CD14-positive monocyte (primary cell): Measurements from ENCODE around the gene RCOR1. TPM values are rescaled to one million over a fixed set of nuclear protein-coding genes. Genes with fewer than 3 reads are reported as not detected.
A peak's percentile ranks its signal among the peaks of the same experiment; 100 is the strongest.

ENCODE experiments used
- DNase-seq, 3 donors: peaks; one replicate each; pipeline ENCODE4 v3.0.0-alpha.2; 2011 to 2022
- H2AFZ ChIP-seq: 2 replicates; pipeline ENCODE4 v1.6.0; 2012; ENCODE audit warnings: mild to moderate bottlenecking, low read depth, low read length, inconsistent platforms; ENCODE audit not compliant: insufficient read depth, poor library complexity, severe bottlenecking
- H3K27ac ChIP-seq, 2 donors: 1 replicate in 1 of 2; 2 replicates in 1 of 2; pipeline ENCODE4 v1.5.1; 2012 to 2013; ENCODE audit warnings: low read length in 2 of 2, control low read depth in 1 of 2, inconsistent platforms in 1 of 2, low read depth in 1 of 2, mild to moderate bottlenecking in 1 of 2
- H3K27me3 ChIP-seq, 2 donors: one replicate each; pipeline versions ENCODE4 v1.6.0 to v1.6.1; 2011 to 2013; ENCODE audit warnings: low read length in 2 of 2; ENCODE audit not compliant: control insufficient read depth in 2 of 2, insufficient read depth in 2 of 2
- H3K36me3 ChIP-seq, 2 donors: replicated peaks in 1 of 2; 1 replicate in 1 of 2; 2 replicates in 1 of 2; pipeline versions ENCODE4 v1.5.1 to v1.6.1; 2012 to 2013; ENCODE audit warnings: low read length in 2 of 2, control low read depth in 1 of 2, inconsistent platforms in 1 of 2, mild to moderate bottlenecking in 1 of 2; ENCODE audit not compliant: insufficient read depth in 2 of 2, control insufficient read depth in 1 of 2
- H3K4me1 ChIP-seq, 2 donors: 1 replicate in 1 of 2; 2 replicates in 1 of 2; pipeline versions ENCODE4 v1.5.1 to v1.6.1; 2012 to 2013; ENCODE audit warnings: low read length in 2 of 2, control low read depth in 1 of 2, inconsistent platforms in 1 of 2, mild to moderate bottlenecking in 1 of 2, moderate library complexity in 1 of 2; ENCODE audit not compliant: insufficient read depth in 2 of 2, control insufficient read depth in 1 of 2
- H3K4me2 ChIP-seq: replicated peaks from 2 replicates; pipeline ENCODE3; 2012; ENCODE audit warnings: low read length, moderate library complexity, mild to moderate bottlenecking; ENCODE audit not compliant: poor library complexity, severe bottlenecking; ENCODE audit errors: extremely low read depth
- H3K4me3 ChIP-seq, 3 experiments: fragments of 200-600 bp in 1 of 3; sonication (generic) in 1 of 3; replicated peaks in 1 of 3; 1 replicate in 2 of 3; 2 replicates in 1 of 3; pipeline ENCODE4 v1.5.1; 2011 to 2013; ENCODE audit warnings: low read length in 3 of 3, mild to moderate bottlenecking in 3 of 3, control low read depth in 2 of 3, low read depth in 2 of 3, inconsistent platforms in 1 of 3, moderate library complexity in 1 of 3
- H3K79me2 ChIP-seq: 2 replicates; pipeline ENCODE4 v1.6.0; 2012; ENCODE audit warnings: mild to moderate bottlenecking, control low read depth, inconsistent platforms, low read length, moderate library complexity; ENCODE audit not compliant: insufficient read depth
- H3K9ac ChIP-seq: 2 replicates; pipeline ENCODE4 v1.6.0; 2017; ENCODE audit warnings: low read length, mild to moderate bottlenecking; ENCODE audit not compliant: insufficient read depth, poor library complexity, severe bottlenecking
- H3K9me3 ChIP-seq, 2 donors: replicated peaks in 1 of 2; 1 replicate in 1 of 2; 2 replicates in 1 of 2; pipeline versions ENCODE4 v1.5.1 to v1.6.1; 2012 to 2013; ENCODE audit warnings: low read length in 2 of 2, control low read depth in 1 of 2; ENCODE audit not compliant: control insufficient read depth in 1 of 2, insufficient read depth in 1 of 2
- H4K20me1 ChIP-seq: 2 replicates; pipeline ENCODE4 v1.6.0; 2012; ENCODE audit warnings: mild to moderate bottlenecking, low read length, control low read depth, moderate library complexity; ENCODE audit not compliant: insufficient read depth
- H3K27ac Mint-ChIP-seq, 7 donors: one replicate each; pipeline ENCODE4 v1.8.0; 2020; ENCODE audit warnings: mild to moderate bottlenecking in 7 of 7, mixed read lengths in 7 of 7, moderate library complexity in 6 of 7, inconsistent platforms in 2 of 7
- H3K27me3 Mint-ChIP-seq, 3 donors: one replicate each; pipeline ENCODE4 v1.8.0; 2021 to 2022; ENCODE audit warnings: low read depth in 3 of 3, mild to moderate bottlenecking in 3 of 3, mixed read lengths in 3 of 3, moderate library complexity in 3 of 3, inconsistent platforms in 1 of 3
- H3K36me3 Mint-ChIP-seq, 2 donors: one replicate each; pipeline ENCODE4 v1.8.0; 2020; ENCODE audit warnings: mixed read lengths in 2 of 2, inconsistent platforms in 1 of 2, mild to moderate bottlenecking in 1 of 2
- H3K4me1 Mint-ChIP-seq: one replicate; pipeline ENCODE4 v1.8.0; 2020; ENCODE audit warnings: mild to moderate bottlenecking, mixed read lengths
- H3K4me3 Mint-ChIP-seq, 2 donors: one replicate each; pipeline ENCODE4 v1.8.0; 2020; ENCODE audit warnings: mild to moderate bottlenecking in 2 of 2, mixed read lengths in 2 of 2, moderate library complexity in 1 of 2
- H3K9me3 Mint-ChIP-seq, 7 donors: one replicate each; pipeline ENCODE4 v1.8.0; 2020 to 2022; ENCODE audit warnings: mixed read lengths in 7 of 7, mild to moderate bottlenecking in 6 of 7, moderate library complexity in 6 of 7, inconsistent platforms in 2 of 7
- WGBS: methylation state at CpG from one replicate; pipeline ENCODE4 v1.1.5; 2013; ENCODE audit warnings: missing lambda C conversion rate; ENCODE audit not compliant: insufficient coverage; 5-methylcytosine and 5-hydroxymethylcytosine counted together
- intact Hi-C, 2 donors: fragments of 100-400 bp; cut with micrococcal nuclease; formaldehyde crosslinking; loops; one replicate each; pipeline versions ENCODE4 v1.15.0 to v1.15.1; 2023
- polyA plus RNA-seq, 3 donors: library from polyadenylated mRNA; depleted of rRNA in 1 of 3; unstranded in 2 of 3; stranded (reverse) in 1 of 3; fragments of 300-500 nt in 2 of 3; fragments of >200 nt in 1 of 3; fragmentation: Illumina TruSeq in 2 of 3; gene quantifications; 1 replicate in 2 of 3; 2 replicates in 1 of 3; pipeline ENCODE4 v1.2.3, GENCODE V29; 2012 to 2021
- TF ChIP-seq, protein P1 (sequence below): fragments of 200-600 bp; IDR thresholded peaks from one replicate; pipeline ENCODE4 v1.8.0; 2022; ENCODE audit warnings: antibody characterized with exemption, mild to moderate bottlenecking

RCOR1 gene
- polyA plus RNA-seq, 3 donors = 2.1 to 36.6 (median 2.3) TPM

DNA sequence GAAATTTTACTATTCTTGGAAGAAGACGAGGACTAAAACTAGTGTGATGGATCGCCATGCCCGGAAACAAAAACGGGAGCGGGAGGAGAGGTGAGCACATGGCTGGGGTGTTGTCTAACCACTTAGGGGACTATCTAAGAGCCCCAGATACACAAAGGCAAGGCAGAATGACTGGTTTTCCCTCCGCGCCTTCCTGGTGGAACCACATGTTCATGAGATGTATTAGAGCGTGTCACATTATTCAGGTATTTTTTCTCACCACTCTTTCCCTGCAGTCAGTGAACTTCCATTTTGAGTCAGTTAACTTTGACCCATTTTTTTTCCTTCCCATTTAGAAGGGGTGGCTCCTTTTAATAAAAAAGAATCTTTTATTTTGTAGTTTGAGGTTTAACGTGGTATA lies 116.0 kb downstream of the RCOR1 start:
- intact Hi-C loops = no loop called here
- Mint-ChIP-seq H3K9me3 (peaks cover 0 to 13% (median 4%) of the 10 kb centered on the region in 7 donors), H3K27me3 (no peaks in the 10 kb centered on the region), H3K4me3 (no peak overlapping the region), H3K4me1 (no peaks in the 10 kb centered on the region), H3K36me3 (peaks cover 52 to 72% of the 10 kb centered on the region in 2 donors), H3K27ac (no peak overlapping the region)
- Histone ChIP-seq H2AFZ (no peak overlapping the region), H3K27ac (no peak overlapping the region), H4K20me1 (peaks cover 87% of the 10 kb centered on the region), H3K4me1 (no peaks in the 10 kb centered on the region), H3K36me3 (peaks cover 65 to 83% of the 10 kb centered on the region in 2 donors), H3K4me3 (no peak overlapping the region), H3K27me3 (no peaks in the 10 kb centered on the region), H3K79me2 (peaks cover 32% of the 10 kb centered on the region), H3K9me3 (peaks cover 0 to 8% of the 10 kb centered on the region in 2 donors), H3K9ac (no peak overlapping the region), H3K4me2 (no peak overlapping the region)
- no peak for DNase-seq
- TF ChIP-seq, protein P1, sequence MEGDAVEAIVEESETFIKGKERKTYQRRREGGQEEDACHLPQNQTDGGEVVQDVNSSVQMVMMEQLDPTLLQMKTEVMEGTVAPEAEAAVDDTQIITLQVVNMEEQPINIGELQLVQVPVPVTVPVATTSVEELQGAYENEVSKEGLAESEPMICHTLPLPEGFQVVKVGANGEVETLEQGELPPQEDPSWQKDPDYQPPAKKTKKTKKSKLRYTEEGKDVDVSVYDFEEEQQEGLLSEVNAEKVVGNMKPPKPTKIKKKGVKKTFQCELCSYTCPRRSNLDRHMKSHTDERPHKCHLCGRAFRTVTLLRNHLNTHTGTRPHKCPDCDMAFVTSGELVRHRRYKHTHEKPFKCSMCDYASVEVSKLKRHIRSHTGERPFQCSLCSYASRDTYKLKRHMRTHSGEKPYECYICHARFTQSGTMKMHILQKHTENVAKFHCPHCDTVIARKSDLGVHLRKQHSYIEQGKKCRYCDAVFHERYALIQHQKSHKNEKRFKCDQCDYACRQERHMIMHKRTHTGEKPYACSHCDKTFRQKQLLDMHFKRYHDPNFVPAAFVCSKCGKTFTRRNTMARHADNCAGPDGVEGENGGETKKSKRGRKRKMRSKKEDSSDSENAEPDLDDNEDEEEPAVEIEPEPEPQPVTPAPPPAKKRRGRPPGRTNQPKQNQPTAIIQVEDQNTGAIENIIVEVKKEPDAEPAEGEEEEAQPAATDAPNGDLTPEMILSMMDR = no peak
- WGBS = 99% methylated on average over 9 of the region's 9 CpGs

DNA sequence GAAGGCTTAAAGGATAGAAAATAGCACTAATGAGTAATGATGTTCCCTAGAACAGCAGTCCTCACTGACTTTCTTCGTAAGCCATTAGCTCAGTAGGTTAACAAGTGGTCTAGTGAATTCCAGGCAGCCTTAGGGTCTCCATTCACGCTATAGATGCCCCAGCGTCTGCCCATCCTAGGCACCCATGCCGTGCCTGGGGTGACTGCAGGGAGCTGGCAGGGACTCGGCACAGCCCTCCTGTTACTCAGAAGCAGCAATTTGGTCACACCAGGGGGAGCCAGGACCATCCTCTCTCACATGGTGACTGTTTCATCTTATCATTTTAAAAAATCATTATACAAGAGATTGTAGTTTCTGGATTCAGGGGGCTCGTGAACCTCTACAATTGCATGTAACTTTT lies 118.8 kb downstream of the RCOR1 start:
- Mint-ChIP-seq H3K27me3 (no peaks in the 10 kb centered on the region), H3K36me3 (peaks cover 64 to 77% of the 10 kb centered on the region in 2 donors), H3K27ac (peak overlapping the region in 1 of 7 donors; percentile 15), H3K9me3 (peaks cover 0 to 6% (median 0%) of the 10 kb centered on the region in 7 donors), H3K4me1 (no peaks in the 10 kb centered on the region), H3K4me3 (no peak overlapping the region)
- H4K20me1 ChIP-seq = peaks cover 87% of the 10 kb centered on the region
- 95% methylated on average over 5 of the region's 6 CpGs for WGBS
- H3K4me2 ChIP-seq = no peak overlapping the region
- H3K79me2 ChIP-seq = peaks cover 14% of the 10 kb centered on the region
- no peak for DNase-seq
- H2AFZ ChIP-seq = no peak overlapping the region
- H3K4me1 ChIP-seq = no peaks in the 10 kb centered on the region
- no peak overlapping the region for H3K9ac ChIP-seq
- TF ChIP-seq, protein P1 = no peak
- intact Hi-C loops = no loop called here
- H3K36me3 ChIP-seq = peaks cover 79 to 86% of the 10 kb centered on the region in 2 donors
- no peaks in the 10 kb centered on the region for H3K27me3 ChIP-seq
- H3K9me3 ChIP-seq = no peaks in the 10 kb centered on the region
- no peak overlapping the region for H3K4me3 ChIP-seq
- no peak overlapping the region for H3K27ac ChIP-seq
